Measurements from ENCODE around the gene TARDBP. TPM values are rescaled to one million over a fixed set of nuclear protein-coding genes. Genes with fewer than 3 reads are reported as not detected.

TARDBP gene
- total RNA-seq, 4 donors from 2014 or later, result 51.2 to 110 (median 96.6) TPM

- no peak overlapping the region for H3K27ac ChIP-seq
- H3K9me3 ChIP-seq, result no peaks in the 10 kb centered on the region
- TF ChIP-seq CTCF (IDR thresholded peaks at IDR 0.05), result no peak
- no peak for TF ChIP-seq POLR2A (IDR thresholded peaks at IDR 0.05)
- H3K4me1 ChIP-seq, result peaks cover 0 to 28% (median 0%) of the 10 kb centered on the region in 3 donors
- intact Hi-C loops (cut with DNase I), result no loop called here
- DNase-seq, result no peak
- WGBS, 2 donors, result 90 to 94% methylated on average over 14 of the region's 14 CpGs
- no peak overlapping the region for H3K4me3 ChIP-seq
- H3K36me3 ChIP-seq, result peaks cover 14 to 99% (median 58%) of the 10 kb centered on the region in 3 donors
- no peaks in the 10 kb centered on the region for H3K27me3 ChIP-seq
Observed at GRCh38 chr1:11023201-11023600, 10.7 kb downstream of the TARDBP start.

- Histone ChIP-seq H3K9me3 (no peaks in the 10 kb centered on the region), H3K27me3 (no peaks in the 10 kb centered on the region), H3K36me3 (peaks cover 14 to 93% (median 47%) of the 10 kb centered on the region in 3 donors), H3K4me1 (peaks cover 0 to 25% (median 0%) of the 10 kb centered on the region in 3 donors), H3K27ac (no peak overlapping the region), H3K4me3 (no peak overlapping the region)
- no peak for DNase-seq
- intact Hi-C loops (cut with DNase I), result no loop called here
- TF ChIP-seq POLR2A (IDR thresholded peaks at IDR 0.05) (no peak), CTCF (IDR thresholded peaks at IDR 0.05) (no peak)
- WGBS, 2 donors, result 75 to 76% methylated on average over 3 of the region's 3 CpGs
Observed at GRCh38 chr1:11024154-11024873, 11.9 kb downstream of the TARDBP start.

GRCh38 chr1:11024874-11025203 is 12.4 kb downstream of the TARDBP start:
- no peak for DNase-seq
- 64 to 85% methylated on average over 2 of the region's 2 CpGs for WGBS, 2 donors
- TF ChIP-seq POLR2A (IDR thresholded peaks at IDR 0.05) (no peak), CTCF (IDR thresholded peaks at IDR 0.05) (no peak)
- Histone ChIP-seq H3K4me1 (peaks cover 0 to 25% (median 0%) of the 10 kb centered on the region in 3 donors), H3K9me3 (no peaks in the 10 kb centered on the region), H3K4me3 (no peak overlapping the region), H3K27me3 (no peaks in the 10 kb centered on the region), H3K27ac (no peak overlapping the region), H3K36me3 (peaks cover 14 to 93% (median 45%) of the 10 kb centered on the region in 3 donors)
- intact Hi-C loops (cut with DNase I), result no loop called here

GRCh38 chr1:11025618-11026017 is 13.2 kb downstream of the TARDBP start:
- intact Hi-C loops (cut with DNase I), result no loop called here
- DNase-seq, result no peak
- TF ChIP-seq CTCF (IDR thresholded peaks at IDR 0.05) (no peak), POLR2A (IDR thresholded peaks at IDR 0.05) (no peak)
- WGBS, 2 donors, result 90 to 100% methylated on average over 1 of the region's 1 CpG
- peaks cover 0 to 25% (median 0%) of the 10 kb centered on the region in 3 donors for H3K4me1 ChIP-seq
- H3K36me3 ChIP-seq, result peaks cover 14 to 93% (median 37%) of the 10 kb centered on the region in 3 donors
- no peak overlapping the region for H3K27ac ChIP-seq
- no peaks in the 10 kb centered on the region for H3K27me3 ChIP-seq
- H3K4me3 ChIP-seq, result no peak overlapping the region
- no peaks in the 10 kb centered on the region for H3K9me3 ChIP-seq

- H3K36me3 ChIP-seq, result peaks cover 14 to 91% (median 32%) of the 10 kb centered on the region in 3 donors
Observed at GRCh38 chr1:11026052-11026451, 13.6 kb downstream of the TARDBP start.

More at GRCh38 chr1:11026052-11026451, 13.6 kb downstream of the TARDBP start:
- Histone ChIP-seq H3K9me3 (no peaks in the 10 kb centered on the region), H3K27me3 (no peaks in the 10 kb centered on the region), H3K4me3 (no peak overlapping the region), H3K27ac (no peak overlapping the region), H3K4me1 (peaks cover 0 to 25% (median 0%) of the 10 kb centered on the region in 3 donors)
- TF ChIP-seq POLR2A (IDR thresholded peaks at IDR 0.05) (no peak), CTCF (IDR thresholded peaks at IDR 0.05) (no peak)
- 41 to 57% methylated on average over 1 of the region's 1 CpG for WGBS, 2 donors
- no peak for DNase-seq
- intact Hi-C loops (cut with DNase I), result no loop called here

Data from esophagus squamous epithelium (tissue), 5 donors.